GM19023 (cell line): ENCODE data around the gene SLBP.

Experiments
- ATAC-seq: cut with Tn5 transposase; IDR thresholded peaks from one replicate; pipeline ENCODE4 v1.9.1; 2021; ENCODE audit warnings: mild to moderate bottlenecking, moderate library complexity; ENCODE audit not compliant: unreplicated experiment

SLBP gene

DNA sequence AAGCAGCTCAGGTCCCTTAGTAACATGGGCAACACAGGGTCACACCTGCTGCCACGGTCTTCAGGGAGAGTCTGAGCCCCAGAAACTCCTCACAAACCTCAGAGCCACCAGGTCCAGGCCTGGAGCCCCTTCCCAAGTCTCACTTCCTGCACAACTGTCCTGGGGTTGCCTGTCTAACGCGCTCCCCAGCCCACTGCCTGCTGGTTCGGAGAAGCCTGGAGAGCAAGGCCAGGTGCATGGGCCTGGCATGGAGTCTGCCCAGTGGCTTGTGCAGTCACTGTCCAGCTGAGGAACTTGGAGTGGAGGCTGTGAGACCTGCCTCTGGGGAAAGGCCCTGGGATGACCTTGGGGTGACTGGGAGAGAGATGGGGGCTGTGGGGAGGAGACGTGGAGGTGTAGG is 56.0 kb downstream of the SLBP start:
- no peak for ATAC-seq

DNA sequence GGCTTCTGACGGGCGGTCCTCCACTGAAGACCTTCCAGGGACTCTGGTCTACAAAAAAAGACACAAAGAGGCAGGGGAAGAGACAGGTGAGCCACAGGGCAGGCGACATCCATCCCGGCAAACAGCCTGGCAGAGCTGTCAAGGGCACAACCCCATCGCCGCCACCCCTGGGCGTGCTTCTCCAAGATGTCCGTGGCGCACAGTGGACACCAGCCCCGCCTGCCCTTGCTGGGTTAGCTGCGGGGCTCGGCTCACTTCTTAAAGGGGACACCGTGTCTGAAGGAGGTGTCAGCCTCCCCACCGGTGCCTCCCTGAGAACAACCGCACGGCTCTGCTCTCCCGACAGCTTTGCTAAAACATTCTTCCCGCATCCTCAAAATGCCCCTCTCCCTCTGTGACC is 56.4 kb downstream of the SLBP start:
- no peak for ATAC-seq

DNA sequence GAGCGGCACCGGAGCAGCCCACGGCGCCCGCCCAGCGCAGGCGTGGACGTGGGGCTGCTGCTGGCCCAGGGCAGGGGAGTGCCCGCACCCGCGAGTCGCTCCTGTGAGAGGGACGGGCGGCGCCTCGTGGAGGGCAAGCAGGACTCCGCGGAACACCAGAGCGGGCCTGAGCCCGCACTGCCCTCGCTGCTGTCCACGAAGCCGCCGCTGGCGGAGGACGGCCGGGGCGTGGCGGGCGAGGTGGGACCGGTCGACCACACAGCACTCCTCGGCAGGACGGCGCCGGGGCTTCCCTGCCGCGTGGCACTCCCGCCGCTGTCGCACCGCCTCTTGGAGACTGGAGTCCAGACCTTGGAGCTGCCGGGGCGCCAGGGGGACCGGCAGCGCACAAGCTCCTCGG is 57.0 kb downstream of the SLBP start:
- no peak for ATAC-seq

DNA sequence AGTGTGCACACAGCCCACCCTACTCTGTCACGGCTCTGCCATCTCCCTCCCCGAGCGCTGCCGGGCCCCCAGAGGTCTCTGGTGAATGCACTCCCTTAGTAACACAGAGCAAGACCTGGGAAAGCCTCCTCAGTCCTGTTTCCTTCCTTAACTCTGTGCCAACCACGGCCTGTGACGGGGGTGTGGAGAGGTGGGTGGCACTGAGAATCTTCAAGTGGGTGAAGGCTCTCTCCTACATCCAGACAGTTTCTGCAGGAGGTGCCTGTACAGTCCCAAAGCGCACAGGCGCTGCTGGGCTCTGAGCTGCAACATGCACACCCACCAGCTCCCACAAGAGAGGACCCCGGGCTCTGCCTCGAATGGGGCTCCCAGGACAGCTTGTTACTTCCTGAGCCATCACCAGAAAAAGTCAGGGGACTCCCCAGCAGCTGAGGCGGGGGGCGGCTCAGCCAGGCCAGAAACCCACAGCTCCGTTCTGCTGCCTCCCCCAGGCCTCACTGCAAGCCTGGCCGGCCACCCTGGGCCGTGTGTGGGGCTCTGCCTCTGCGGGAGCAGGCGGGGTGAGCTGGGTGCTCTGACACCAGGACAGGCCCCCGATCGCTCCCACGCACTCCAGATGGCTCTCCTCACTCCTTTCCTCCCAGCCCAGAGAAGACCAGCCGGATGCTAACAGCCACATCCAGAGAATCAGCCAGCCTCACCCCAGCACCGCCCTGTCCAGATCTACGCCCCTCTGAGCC is 57.7 kb downstream of the SLBP start:
- ATAC-seq = no peak

DNA sequence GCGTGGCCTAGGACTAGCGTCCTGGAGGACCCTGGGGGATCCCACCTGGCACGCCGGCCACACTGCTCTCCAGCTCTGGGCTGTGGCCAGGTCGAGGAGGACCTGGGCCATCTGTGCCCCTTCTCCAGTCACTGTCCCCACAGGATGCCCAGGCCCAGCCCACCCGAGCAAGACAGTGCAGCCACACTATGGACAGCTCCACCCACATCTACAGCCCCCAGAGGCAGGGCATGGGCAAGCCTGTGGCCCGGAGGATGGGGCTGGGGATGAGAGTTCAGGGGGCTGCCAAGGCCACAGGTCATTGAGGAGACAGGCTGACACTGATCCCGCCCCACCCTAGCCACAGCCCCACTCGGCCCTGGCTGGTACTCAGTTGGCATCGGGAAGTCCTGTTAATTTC is 58.3 kb downstream of the SLBP start:
- no peak for ATAC-seq

DNA sequence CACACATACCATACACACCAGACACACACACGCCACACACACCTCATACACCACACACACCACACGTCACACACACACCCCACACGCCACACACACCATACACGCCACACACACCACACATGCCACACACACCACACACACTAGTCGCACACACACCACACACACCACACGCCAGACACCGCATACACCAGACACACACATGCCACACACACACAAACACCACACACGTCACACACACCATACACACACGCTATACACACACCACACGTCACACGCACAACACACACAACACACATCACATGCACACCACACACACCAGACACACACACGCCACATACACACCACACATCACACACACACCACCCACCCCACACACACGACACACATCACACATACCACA is 60.0 kb downstream of the SLBP start:
- ATAC-seq = no peak

DNA sequence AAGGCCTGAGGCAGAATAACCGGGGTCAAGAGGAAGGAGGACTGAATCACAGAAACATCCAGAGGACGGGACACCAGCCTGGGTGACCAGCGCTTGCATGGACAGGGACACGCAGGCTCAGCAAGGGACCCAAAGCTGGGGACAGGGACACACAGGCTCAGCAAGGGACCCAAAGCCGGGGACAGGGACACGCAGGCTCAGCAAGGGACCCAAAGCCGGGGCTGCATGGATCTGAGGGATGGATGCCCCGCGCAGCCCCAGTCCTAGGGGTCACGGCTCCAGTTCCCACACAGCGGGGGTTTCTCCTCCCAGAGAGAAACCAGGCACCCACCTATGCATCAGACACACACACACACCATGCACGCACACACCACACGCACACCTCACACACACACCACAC is 60.5 kb downstream of the SLBP start:
- ATAC-seq = no peak

DNA sequence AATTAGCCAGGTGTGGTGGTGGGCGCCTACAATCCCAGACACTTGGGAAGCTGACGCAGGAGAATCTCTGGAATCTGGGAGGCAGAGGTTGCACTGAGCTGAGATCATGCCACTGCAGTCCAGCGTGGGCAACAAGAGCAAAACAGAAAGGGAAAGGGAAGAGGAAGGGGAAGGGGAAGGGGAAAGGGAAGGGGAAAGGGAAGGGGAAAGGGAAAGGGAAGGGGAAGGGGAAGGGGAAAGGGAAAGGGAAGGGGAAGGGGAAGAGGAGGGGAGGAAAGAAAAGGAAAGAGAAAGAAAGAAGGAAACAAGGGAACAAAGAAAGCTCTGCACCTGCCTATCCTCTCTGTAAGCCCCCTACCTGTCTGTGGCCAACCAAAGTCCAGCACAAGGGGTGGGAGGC is 63.2 kb downstream of the SLBP start:
- ATAC-seq = no peak

DNA sequence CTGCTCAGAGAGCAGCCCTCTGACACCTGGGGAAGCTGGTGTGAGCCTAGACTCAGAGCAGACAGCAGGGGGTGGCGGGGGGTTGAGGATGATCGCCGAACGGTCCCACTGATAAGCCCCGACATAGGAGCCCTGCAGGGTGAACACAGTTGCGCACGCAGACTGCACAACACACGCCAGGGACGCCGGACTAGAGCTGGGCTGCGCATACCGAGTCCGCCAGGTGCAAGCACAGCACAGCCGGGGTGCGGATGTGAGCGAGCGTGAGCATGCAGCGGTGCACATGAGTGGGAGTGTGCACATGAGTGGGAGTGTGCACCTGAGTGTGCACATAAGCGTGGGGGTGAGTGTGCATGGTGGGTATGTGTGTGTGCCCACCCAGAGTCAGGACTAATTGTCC is 64.7 kb downstream of the SLBP start:
- ATAC-seq = no peak

DNA sequence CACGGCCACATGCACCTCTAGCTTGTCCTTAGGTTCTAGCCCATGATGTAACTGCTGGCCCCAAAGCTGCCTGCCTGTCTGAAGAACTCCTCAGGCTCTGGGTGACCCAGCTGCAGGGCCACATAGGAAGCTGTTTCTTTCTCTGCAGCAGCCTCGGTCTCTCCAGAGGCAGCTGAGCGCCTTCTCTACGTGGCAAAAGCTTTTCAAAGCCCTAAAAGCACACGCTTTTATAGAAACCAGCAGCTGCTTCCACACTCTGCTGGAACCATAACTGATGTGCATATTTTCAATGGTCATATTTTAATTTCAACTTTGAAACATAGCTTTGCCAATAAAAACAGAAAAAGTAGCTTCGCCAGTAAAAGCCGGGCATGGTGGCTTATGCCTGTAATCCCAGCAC is 65.4 kb downstream of the SLBP start:
- ATAC-seq = no peak

DNA sequence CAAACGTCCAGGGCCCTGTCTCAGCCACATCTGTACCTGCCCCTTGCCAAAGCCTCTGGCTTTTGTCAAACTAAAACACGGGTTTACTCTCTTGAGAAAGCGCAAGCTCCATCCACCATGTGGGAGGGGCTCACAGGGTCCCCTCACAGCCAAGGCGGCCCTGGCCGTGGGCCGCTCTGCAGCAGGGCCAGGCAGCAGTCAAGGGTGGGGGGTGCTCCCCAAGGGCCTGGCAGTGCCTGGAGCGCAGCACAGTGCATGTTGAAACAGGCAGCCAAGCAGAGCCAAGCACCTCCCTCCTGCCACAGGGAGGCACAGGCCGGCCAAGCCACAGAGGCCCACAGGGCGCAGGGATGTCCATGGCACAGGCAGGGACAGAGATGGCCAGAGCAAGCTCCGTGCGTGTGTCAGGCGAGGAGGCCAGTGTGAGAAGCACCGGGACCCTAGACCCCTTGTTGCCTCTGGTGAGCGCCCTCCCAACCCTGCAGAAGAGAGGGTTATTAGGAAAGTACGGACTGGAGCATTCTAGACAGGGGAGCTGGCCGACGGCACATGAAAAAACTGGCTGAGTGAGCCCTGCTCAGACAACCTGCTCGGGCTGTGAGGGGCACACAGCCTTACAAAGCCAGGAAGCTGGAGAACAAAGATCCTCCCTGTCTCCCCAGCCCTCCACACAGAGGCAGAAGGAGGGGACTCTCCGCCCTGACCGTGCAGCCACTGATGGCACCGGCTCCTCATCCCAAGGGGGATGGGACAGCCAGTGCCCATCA is 67.0 kb downstream of the SLBP start:
- no peak for ATAC-seq

DNA sequence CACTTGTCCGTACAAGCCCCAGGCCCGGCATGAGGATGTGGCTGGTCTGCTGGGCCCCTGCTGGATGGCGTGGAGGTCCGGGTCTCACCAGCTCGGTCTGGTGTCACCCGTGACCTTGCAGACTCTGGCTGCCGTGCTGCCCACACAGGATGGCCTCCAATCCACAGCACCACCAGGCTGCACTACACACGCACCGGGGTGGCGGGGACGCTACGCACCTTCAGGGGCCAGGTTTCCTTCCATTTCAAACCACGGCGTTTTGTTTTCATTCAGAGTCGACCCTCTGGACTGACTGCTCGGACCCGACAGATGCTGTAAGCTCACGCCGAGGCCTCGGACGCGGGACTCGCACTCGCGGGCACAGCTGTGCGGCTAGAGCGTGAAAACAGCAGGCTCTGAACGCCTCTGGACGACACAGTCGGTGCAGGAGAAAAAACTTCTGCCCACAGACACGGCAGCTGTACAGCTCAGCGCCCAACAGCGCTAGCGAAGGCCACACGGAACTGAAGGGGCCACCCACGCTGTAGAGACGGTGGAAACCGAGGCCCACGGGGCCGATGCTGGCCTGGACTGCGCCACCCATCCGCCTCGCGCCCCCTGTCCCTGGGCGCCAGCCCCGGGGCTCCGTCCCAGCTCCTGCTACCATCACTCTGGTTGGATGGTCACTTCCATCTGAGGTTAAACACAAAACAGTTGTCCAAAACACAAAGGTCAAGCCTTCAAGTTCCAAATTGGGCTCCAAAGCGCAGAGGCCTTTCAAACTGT is 68.0 kb downstream of the SLBP start:
- no peak for ATAC-seq
